Measurements from ENCODE around the gene GLT8D2. TPM values are rescaled to one million over a fixed set of nuclear protein-coding genes. Genes with fewer than 3 reads are reported as not detected.

GLT8D2 gene
- total RNA-seq, 2 experiments from 2014 or later, result 0.40 to 0.41 TPM

DNA sequence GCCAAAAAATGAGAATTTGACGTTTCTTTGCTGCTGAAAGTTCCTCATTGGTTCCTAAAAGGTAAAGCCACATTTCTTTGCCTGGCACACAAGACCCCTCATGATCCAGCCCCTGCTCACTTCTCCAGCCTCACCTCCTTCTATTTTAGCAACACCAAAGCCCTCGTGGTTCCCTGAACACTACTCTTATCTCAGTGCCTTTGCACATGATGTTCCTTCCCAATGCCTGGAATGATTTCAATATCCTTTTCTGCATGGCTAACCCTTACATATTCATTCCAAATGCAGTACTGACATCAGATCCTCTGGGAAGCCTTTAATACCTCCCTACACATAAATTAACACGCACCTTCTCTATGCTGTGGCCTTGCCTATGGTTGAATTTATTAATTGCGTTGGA, 39.9 kb downstream of the GLT8D2 start:
- CTCF ChIA-PET, result no interaction called here
- Mint-ChIP-seq H3K9me3 (ENCODE audit: low read depth) (no peaks in the 10 kb centered on the region), H3K4me3 (no peak overlapping the region), H3K27ac (no peak overlapping the region), H3K4me1 (no peaks in the 10 kb centered on the region), H3K27me3 (peaks cover 29% of the 10 kb centered on the region), H3K36me3 (no peaks in the 10 kb centered on the region)
- DNase-seq, result no peak
- no peak for ATAC-seq

DNA sequence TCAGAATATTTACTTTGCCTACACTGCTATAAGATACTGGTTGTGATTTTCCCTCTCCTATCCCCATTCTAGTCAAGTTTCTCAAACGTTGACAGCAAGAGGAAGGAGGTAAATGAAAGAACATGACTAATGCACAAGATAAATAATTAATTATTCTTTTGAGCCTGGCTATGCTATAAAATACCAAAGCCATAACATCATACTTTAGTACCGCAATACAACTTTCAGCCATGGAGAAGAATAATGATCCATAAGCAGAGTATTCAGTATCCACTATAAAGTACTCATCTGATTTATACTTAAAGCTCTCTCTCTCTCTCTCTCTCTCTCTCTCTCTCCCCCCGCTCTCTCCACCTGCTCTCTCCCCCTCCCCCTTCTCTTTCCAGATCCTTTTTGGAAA, 43.1 kb downstream of the GLT8D2 start:
- DNase-seq (no peak), ATAC-seq (no peak)
- Mint-ChIP-seq H3K9me3 (ENCODE audit: low read depth) (no peaks in the 10 kb centered on the region), H3K4me1 (no peaks in the 10 kb centered on the region), H3K27ac (no peak overlapping the region), H3K36me3 (no peaks in the 10 kb centered on the region), H3K4me3 (no peak overlapping the region), H3K27me3 (peaks cover 52% of the 10 kb centered on the region)
- CTCF ChIA-PET, result no interaction called here

GRCh38 chr12:104003596-104003995, 46.4 kb downstream of the GLT8D2 start:
- no peak for DNase-seq
- Mint-ChIP-seq H3K36me3 (no peaks in the 10 kb centered on the region), H3K27me3 (peaks cover 66% of the 10 kb centered on the region), H3K4me1 (no peaks in the 10 kb centered on the region), H3K4me3 (no peak overlapping the region), H3K27ac (no peak overlapping the region), H3K9me3 (ENCODE audit: low read depth) (no peaks in the 10 kb centered on the region)
- no peak for ATAC-seq
- CTCF ChIA-PET, result no interaction called here

GRCh38 chr12:104002686-104003085, 47.3 kb downstream of the GLT8D2 start:
- no peaks in the 10 kb centered on the region for H3K9me3 Mint-ChIP-seq (ENCODE audit: low read depth)
- no peaks in the 10 kb centered on the region for H3K4me1 Mint-ChIP-seq
- no peaks in the 10 kb centered on the region for H3K36me3 Mint-ChIP-seq
- peaks cover 62% of the 10 kb centered on the region for H3K27me3 Mint-ChIP-seq
- H3K4me3 Mint-ChIP-seq, result no peak overlapping the region
- ATAC-seq (no peak), DNase-seq (no peak)
- CTCF ChIA-PET, result no interaction called here
- H3K27ac Mint-ChIP-seq, result no peak overlapping the region

GRCh38 chr12:104000807-104001434, 49.1 kb downstream of the GLT8D2 start:
- H3K4me1 Mint-ChIP-seq, result no peaks in the 10 kb centered on the region
- no peak overlapping the region for H3K4me3 Mint-ChIP-seq
- ATAC-seq (no peak), DNase-seq (no peak)
- no peak overlapping the region for H3K27ac Mint-ChIP-seq
- peaks cover 62% of the 10 kb centered on the region for H3K27me3 Mint-ChIP-seq
- no peaks in the 10 kb centered on the region for H3K9me3 Mint-ChIP-seq (ENCODE audit: low read depth)
- CTCF ChIA-PET, result no interaction called here
- no peaks in the 10 kb centered on the region for H3K36me3 Mint-ChIP-seq

DNA sequence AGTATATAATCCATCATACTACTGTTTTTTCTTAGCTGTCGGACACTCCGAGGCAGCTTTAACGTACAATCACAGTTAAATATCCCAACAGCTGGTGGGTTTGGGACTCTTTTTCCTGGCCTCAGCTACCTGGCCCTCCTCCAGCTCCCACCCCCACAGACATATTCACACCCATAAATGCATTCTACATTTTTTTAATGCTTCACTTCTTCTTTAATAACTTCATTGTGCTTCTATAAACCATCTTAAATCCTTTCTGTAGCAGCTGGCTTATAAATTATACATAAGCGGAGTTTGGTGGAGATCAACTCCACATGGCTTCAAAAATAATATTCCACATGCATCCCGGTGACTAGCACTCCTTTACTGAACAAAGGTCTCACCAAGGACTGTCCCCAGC, 51.0 kb downstream of the GLT8D2 start:
- no peaks in the 10 kb centered on the region for H3K9me3 Mint-ChIP-seq (ENCODE audit: low read depth)
- ATAC-seq (no peak), DNase-seq (no peak)
- H3K27ac Mint-ChIP-seq, result no peak overlapping the region
- no peak overlapping the region for H3K4me3 Mint-ChIP-seq
- H3K27me3 Mint-ChIP-seq, result peaks cover 60% of the 10 kb centered on the region
- no peaks in the 10 kb centered on the region for H3K36me3 Mint-ChIP-seq
- H3K4me1 Mint-ChIP-seq, result no peaks in the 10 kb centered on the region
- CTCF ChIA-PET, result no interaction called here

- H3K27ac Mint-ChIP-seq, result no peak overlapping the region
- no peak for DNase-seq
- H3K36me3 Mint-ChIP-seq, result no peaks in the 10 kb centered on the region
- ATAC-seq, result no peak
- H3K4me1 Mint-ChIP-seq, result no peaks in the 10 kb centered on the region
- no peaks in the 10 kb centered on the region for H3K9me3 Mint-ChIP-seq (ENCODE audit: low read depth)
- CTCF ChIA-PET, result interaction anchor here (0.5 to 0.9 kb wide), 2 partner anchors 33 to 111 kb away, joined by 3 to 4 read pairs; no protein-coding TSS in a partner anchor
- peaks cover 48% of the 10 kb centered on the region for H3K27me3 Mint-ChIP-seq
- no peak overlapping the region for H3K4me3 Mint-ChIP-seq
These were observed 52.6 kb downstream of the GLT8D2 start for GRCh38 chr12:103997286-103997900.

DNA sequence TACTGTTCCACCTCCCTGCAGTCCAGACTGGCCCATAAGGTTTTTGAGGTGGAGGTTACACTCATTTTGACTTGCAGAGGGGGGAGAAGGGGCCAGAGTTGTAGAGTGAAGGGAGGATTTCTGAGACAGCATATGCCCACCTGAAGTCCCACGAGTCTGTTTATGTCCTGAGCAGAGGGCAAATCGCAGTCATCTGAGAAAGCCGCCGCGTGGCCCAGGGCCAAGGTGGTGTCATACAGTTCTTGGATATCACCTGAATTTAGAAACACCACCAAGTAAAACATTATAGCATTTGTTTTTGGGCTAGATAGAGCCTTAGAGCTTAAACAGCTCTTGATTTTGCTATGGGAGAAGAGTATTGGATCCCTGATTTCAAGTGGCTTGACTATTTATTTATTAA, 53.4 kb downstream of the GLT8D2 start:
- H3K27ac Mint-ChIP-seq, result no peak overlapping the region
- no peaks in the 10 kb centered on the region for H3K9me3 Mint-ChIP-seq (ENCODE audit: low read depth)
- H3K4me1 Mint-ChIP-seq, result no peaks in the 10 kb centered on the region
- ATAC-seq, result no peak
- H3K36me3 Mint-ChIP-seq, result no peaks in the 10 kb centered on the region
- CTCF ChIA-PET, result no interaction called here
- DNase-seq, result no peak
- H3K4me3 Mint-ChIP-seq, result no peak overlapping the region
- peaks cover 44% of the 10 kb centered on the region for H3K27me3 Mint-ChIP-seq

DNA sequence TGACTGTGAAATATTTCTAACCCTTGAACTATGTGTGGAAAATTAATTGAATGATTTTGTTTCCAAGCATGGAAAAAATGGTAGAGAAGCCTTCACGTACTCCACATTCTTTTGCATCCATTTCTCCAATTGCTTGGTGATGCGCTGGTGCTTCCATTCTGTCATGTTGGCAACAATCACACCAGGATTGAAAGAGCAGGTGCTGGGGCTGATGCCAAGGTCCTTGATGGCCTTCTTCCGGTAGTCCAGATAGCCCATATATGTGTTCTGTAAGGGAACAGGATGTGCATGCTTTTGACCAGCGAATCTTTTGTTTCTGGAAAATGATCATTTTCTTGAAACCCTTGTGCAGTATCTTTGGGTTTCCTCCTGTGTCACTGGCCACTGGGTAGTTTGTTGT, 55.8 kb downstream of the GLT8D2 start:
- Mint-ChIP-seq H3K27ac (no peak overlapping the region), H3K36me3 (peaks cover 2% of the 10 kb centered on the region), H3K9me3 (ENCODE audit: low read depth) (no peaks in the 10 kb centered on the region), H3K4me1 (no peaks in the 10 kb centered on the region), H3K27me3 (peaks cover 26% of the 10 kb centered on the region), H3K4me3 (no peak overlapping the region)
- CTCF ChIA-PET, result no interaction called here
- no peak for DNase-seq
- no peak for ATAC-seq

GRCh38 chr12:103986829-103987228, 63.2 kb downstream of the GLT8D2 start:
- CTCF ChIA-PET, result no interaction called here
- DNase-seq, result no peak

GRCh38 chr12:103978384-103978982, 71.5 kb downstream of the GLT8D2 start:
- ATAC-seq (peak; percentile 16), DNase-seq (no peak)
- Mint-ChIP-seq H3K27me3 (no peaks in the 10 kb centered on the region), H3K4me1 (peaks cover 16% of the 10 kb centered on the region), H3K4me3 (no peak overlapping the region), H3K9me3 (ENCODE audit: low read depth) (no peaks in the 10 kb centered on the region), H3K36me3 (peaks cover 39% of the 10 kb centered on the region), H3K27ac (peak overlapping the region; percentile 39)
- CTCF ChIA-PET, result no interaction called here

More at GRCh38 chr12:103986829-103987228, 63.2 kb downstream of the GLT8D2 start:
- Mint-ChIP-seq H3K9me3 (ENCODE audit: low read depth) (no peaks in the 10 kb centered on the region), H3K36me3 (peaks cover 20% of the 10 kb centered on the region), H3K4me1 (no peaks in the 10 kb centered on the region), H3K4me3 (no peak overlapping the region), H3K27ac (no peak overlapping the region), H3K27me3 (no peaks in the 10 kb centered on the region)
- ATAC-seq, result no peak

GRCh38 chr12:103975368-103975767, 74.6 kb downstream of the GLT8D2 start:
- Mint-ChIP-seq H3K9me3 (ENCODE audit: low read depth) (no peaks in the 10 kb centered on the region), H3K27me3 (no peaks in the 10 kb centered on the region), H3K4me1 (peaks cover 29% of the 10 kb centered on the region), H3K4me3 (no peak overlapping the region), H3K36me3 (peaks cover 36% of the 10 kb centered on the region), H3K27ac (no peak overlapping the region)
- CTCF ChIA-PET, result no interaction called here
- no peak for ATAC-seq
- no peak for DNase-seq

- Mint-ChIP-seq H3K9me3 (ENCODE audit: low read depth) (no peaks in the 10 kb centered on the region), H3K4me3 (no peak overlapping the region), H3K27me3 (no peaks in the 10 kb centered on the region), H3K36me3 (peaks cover 31% of the 10 kb centered on the region), H3K4me1 (peaks cover 36% of the 10 kb centered on the region), H3K27ac (no peak overlapping the region)
- no peak for DNase-seq
- no peak for ATAC-seq
- CTCF ChIA-PET, result interaction anchor here (1.0 to 1.5 kb wide), 4 partner anchors 8 to 135 kb away, joined by 3 to 4 read pairs (median 3); partner anchors contain the start of gene TDG
These were observed 76.1 kb downstream of the GLT8D2 start for GRCh38 chr12:103973909-103974308.

GRCh38 chr12:103969391-103969790, 80.6 kb downstream of the GLT8D2 start:
- ATAC-seq, result no peak
- DNase-seq, result no peak
- H3K27ac Mint-ChIP-seq, result no peak overlapping the region
- peaks cover 58% of the 10 kb centered on the region for H3K4me1 Mint-ChIP-seq
- CTCF ChIA-PET, result no interaction called here
- no peak overlapping the region for H3K4me3 Mint-ChIP-seq
- no peaks in the 10 kb centered on the region for H3K9me3 Mint-ChIP-seq (ENCODE audit: low read depth)
- H3K27me3 Mint-ChIP-seq, result no peaks in the 10 kb centered on the region
- H3K36me3 Mint-ChIP-seq, result peaks cover 17% of the 10 kb centered on the region
